Measurements from ENCODE around the gene TTC23.

DNA sequence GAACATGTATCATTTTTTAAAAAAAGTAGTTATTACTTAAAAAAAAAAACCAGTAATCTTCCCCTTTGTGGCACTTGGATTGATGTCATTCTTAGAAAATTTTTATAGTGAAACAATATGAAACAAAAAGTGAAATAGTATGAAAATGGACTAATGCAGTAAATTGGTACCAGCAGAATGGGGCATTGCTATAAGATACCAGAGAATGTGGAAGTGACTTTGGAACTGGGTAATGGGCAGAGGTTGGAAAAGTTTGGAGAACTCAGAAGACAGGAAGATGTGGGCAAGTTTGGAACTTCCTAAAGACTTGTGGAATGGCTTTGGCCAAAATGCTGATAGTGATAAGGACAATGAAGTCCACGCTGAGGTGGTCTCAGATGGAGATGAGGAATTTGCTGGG lies 66.6 kb downstream of the TTC23 start:
- TF ChIP-seq POLR2AphosphoS5 (IDR thresholded peaks at IDR 0.05; ENCODE audit: low read depth, low read length) (no peak), POLR2A (IDR thresholded peaks at IDR 0.05; ENCODE audit: low read depth, low read length) (no peak)

Data from GM12892 (cell line).